DND-41 (cell line): ENCODE data around the gene HBG2.

Source experiments
- ATAC-seq: fragments of 200-7000 bp; cut with Tn5 transposase; 3 replicates; pipeline ENCODE4 v1.9.1; 2021; ENCODE audit warnings: low read depth; ENCODE audit not compliant: insufficient read depth
- DNase-seq: peaks from one replicate; pipeline ENCODE4 v3.0.0-alpha.2; 2020
- H2AFZ ChIP-seq: 2 replicates; pipeline ENCODE4 v1.6.0; 2012; ENCODE audit warnings: low read depth, low read length
- H3K27ac ChIP-seq: 2 replicates; pipeline ENCODE4 v1.5.1; 2012; ENCODE audit warnings: low read length, inconsistent platforms
- H3K27me3 ChIP-seq: fragments of 200-600 bp; sonication (generic); 2 replicates; pipeline ENCODE4 v1.6.0; 2012; ENCODE audit warnings: low read length, mild to moderate bottlenecking, inconsistent platforms; ENCODE audit not compliant: insufficient read depth, poor library complexity
- H3K36me3 ChIP-seq: 2 replicates; pipeline ENCODE4 v1.5.1; 2012; ENCODE audit warnings: low read length, inconsistent platforms; ENCODE audit not compliant: insufficient read depth
- H3K4me1 ChIP-seq: 2 replicates; pipeline ENCODE4 v1.5.1; 2012; ENCODE audit warnings: mild to moderate bottlenecking, low read length; ENCODE audit not compliant: insufficient read depth
- H3K4me2 ChIP-seq: 2 replicates; pipeline ENCODE4 v1.6.0; 2012; ENCODE audit warnings: mild to moderate bottlenecking, moderate library complexity, low read length, inconsistent platforms; ENCODE audit not compliant: insufficient read depth
- H3K4me3 ChIP-seq, 2 experiments: fragments of 200-600 bp in 1 of 2; shearing (Covaris generic) in 1 of 2; 2 replicates each; pipeline ENCODE4 v1.5.1; 2012 to 2016; ENCODE audit warnings: inconsistent platforms in 2 of 2, low read length in 2 of 2, mild to moderate bottlenecking in 2 of 2, low read depth in 1 of 2, moderate library complexity in 1 of 2
- H3K79me2 ChIP-seq: 2 replicates; pipeline ENCODE4 v1.6.0; 2012; ENCODE audit warnings: low read length, inconsistent platforms; ENCODE audit not compliant: insufficient read depth
- H3K9ac ChIP-seq: 2 replicates; pipeline ENCODE4 v1.6.0; 2012; ENCODE audit warnings: low read depth, mild to moderate bottlenecking, inconsistent platforms, low read length, moderate library complexity
- H3K9me3 ChIP-seq: 2 replicates; pipeline ENCODE4 v1.5.1; 2012; ENCODE audit warnings: low read length, moderate library complexity, mild to moderate bottlenecking, inconsistent platforms; ENCODE audit not compliant: insufficient read depth, severe bottlenecking
- H4K20me1 ChIP-seq: 2 replicates; pipeline ENCODE4 v1.6.0; 2012; ENCODE audit warnings: low read length; ENCODE audit not compliant: insufficient read depth
- EZH2 ChIP-seq: IDR thresholded peaks from 3 replicates; pipeline ENCODE4 v1.6.1; 2012; ENCODE audit warnings: borderline replicate concordance, low read depth, mild to moderate bottlenecking, moderate library complexity, low read length, inconsistent platforms; ENCODE audit not compliant: severe bottlenecking
- TF ChIP-seq, protein P1 (sequence below): IDR thresholded peaks from 2 replicates; pipeline ENCODE4 v1.5.1; 2012; ENCODE audit warnings: borderline replicate concordance, low read length, moderate library complexity, mild to moderate bottlenecking; ENCODE audit not compliant: poor library complexity, severe bottlenecking; ENCODE audit errors: extremely low read depth

HBG2 gene

DNA sequence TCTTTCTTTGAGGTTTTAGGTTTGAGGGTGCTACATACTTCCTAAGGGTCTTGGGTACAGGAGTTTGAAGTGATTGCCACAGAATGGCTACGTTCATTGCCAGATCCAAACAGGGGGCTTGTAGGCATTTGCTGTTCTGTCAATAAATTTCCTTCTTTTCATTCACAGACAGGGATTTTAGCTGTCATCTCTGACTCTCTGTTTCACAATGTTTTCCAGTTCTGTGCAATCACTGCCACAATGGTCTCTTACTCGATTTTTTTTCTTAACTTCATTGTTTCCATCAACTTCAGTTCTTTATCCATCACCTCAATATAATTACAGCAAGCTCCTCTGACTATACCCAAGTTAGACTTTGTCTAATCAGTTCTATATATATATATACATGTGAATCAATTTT, 14.1 kb downstream of the HBG2 start:
- TF ChIP-seq, protein P1, sequence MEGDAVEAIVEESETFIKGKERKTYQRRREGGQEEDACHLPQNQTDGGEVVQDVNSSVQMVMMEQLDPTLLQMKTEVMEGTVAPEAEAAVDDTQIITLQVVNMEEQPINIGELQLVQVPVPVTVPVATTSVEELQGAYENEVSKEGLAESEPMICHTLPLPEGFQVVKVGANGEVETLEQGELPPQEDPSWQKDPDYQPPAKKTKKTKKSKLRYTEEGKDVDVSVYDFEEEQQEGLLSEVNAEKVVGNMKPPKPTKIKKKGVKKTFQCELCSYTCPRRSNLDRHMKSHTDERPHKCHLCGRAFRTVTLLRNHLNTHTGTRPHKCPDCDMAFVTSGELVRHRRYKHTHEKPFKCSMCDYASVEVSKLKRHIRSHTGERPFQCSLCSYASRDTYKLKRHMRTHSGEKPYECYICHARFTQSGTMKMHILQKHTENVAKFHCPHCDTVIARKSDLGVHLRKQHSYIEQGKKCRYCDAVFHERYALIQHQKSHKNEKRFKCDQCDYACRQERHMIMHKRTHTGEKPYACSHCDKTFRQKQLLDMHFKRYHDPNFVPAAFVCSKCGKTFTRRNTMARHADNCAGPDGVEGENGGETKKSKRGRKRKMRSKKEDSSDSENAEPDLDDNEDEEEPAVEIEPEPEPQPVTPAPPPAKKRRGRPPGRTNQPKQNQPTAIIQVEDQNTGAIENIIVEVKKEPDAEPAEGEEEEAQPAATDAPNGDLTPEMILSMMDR = no peak
- no peak for TF ChIP-seq EZH2
- Histone ChIP-seq H4K20me1 (no peaks in the 10 kb centered on the region), H3K4me1 (no peaks in the 10 kb centered on the region), H2AFZ (no peak overlapping the region), H3K27ac (no peak overlapping the region), H3K9ac (no peak overlapping the region), H3K4me2 (no peak overlapping the region), H3K9me3 (no peaks in the 10 kb centered on the region), H3K27me3 (peaks cover 14% of the 10 kb centered on the region), H3K36me3 (no peaks in the 10 kb centered on the region), H3K4me3 (no peak overlapping the region), H3K79me2 (no peaks in the 10 kb centered on the region)
- ATAC-seq (no peak), DNase-seq (no peak)

GRCh38 chr11:5240056-5240455, 14.5 kb downstream of the HBG2 start:
- Histone ChIP-seq H3K4me1 (no peaks in the 10 kb centered on the region), H3K36me3 (no peaks in the 10 kb centered on the region), H3K27ac (no peak overlapping the region), H2AFZ (no peak overlapping the region), H3K79me2 (no peaks in the 10 kb centered on the region), H3K9me3 (no peaks in the 10 kb centered on the region), H3K9ac (no peak overlapping the region), H3K4me2 (no peak overlapping the region), H4K20me1 (no peaks in the 10 kb centered on the region), H3K27me3 (peaks cover 10% of the 10 kb centered on the region), H3K4me3 (no peak overlapping the region)
- no peak for TF ChIP-seq EZH2
- TF ChIP-seq, protein P1 = no peak
- no peak for DNase-seq
- no peak for ATAC-seq

- Histone ChIP-seq H3K27me3 (peaks cover 12% of the 10 kb centered on the region), H3K79me2 (no peaks in the 10 kb centered on the region), H3K4me3 (no peak overlapping the region), H3K36me3 (no peaks in the 10 kb centered on the region), H3K9me3 (no peaks in the 10 kb centered on the region), H2AFZ (no peak overlapping the region), H3K9ac (no peak overlapping the region), H3K4me2 (no peak overlapping the region), H4K20me1 (no peaks in the 10 kb centered on the region), H3K4me1 (no peaks in the 10 kb centered on the region), H3K27ac (no peak overlapping the region)
- DNase-seq = no peak
- no peak for ATAC-seq
- TF ChIP-seq EZH2 = no peak
- TF ChIP-seq, protein P1 = no peak
Measured at GRCh38 chr11:5239046-5239445, 15.5 kb downstream of the HBG2 start.

DNA sequence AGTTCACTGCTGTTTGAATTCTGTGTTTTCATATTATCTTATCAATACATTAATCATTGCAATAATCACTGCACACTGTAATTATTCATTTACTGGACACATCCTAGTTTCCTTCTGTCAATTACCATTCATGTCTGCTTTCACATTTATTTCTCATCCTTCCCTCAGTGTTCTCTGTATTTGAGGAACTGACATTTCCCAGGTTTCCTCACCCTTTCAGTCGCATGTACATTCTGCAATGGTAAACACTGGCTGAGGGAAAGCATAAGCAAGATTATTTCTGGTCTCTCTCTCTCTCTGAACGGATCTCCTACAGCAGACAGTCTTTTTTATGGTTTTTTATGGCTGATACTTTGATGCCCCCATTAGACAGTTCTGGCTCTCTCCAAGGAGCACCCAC, 16.1 kb downstream of the HBG2 start:
- DNase-seq (no peak), ATAC-seq (no peak)
- no peaks in the 10 kb centered on the region for H4K20me1 ChIP-seq
- H3K36me3 ChIP-seq = no peaks in the 10 kb centered on the region
- H3K4me3 ChIP-seq = no peak overlapping the region
- no peak overlapping the region for H2AFZ ChIP-seq
- H3K27ac ChIP-seq = no peak overlapping the region
- no peaks in the 10 kb centered on the region for H3K9me3 ChIP-seq
- no peaks in the 10 kb centered on the region for H3K79me2 ChIP-seq
- no peak overlapping the region for H3K4me2 ChIP-seq
- H3K9ac ChIP-seq = no peak overlapping the region
- TF ChIP-seq, protein P1 = no peak
- no peak for TF ChIP-seq EZH2
- H3K27me3 ChIP-seq = peaks cover 14% of the 10 kb centered on the region
- H3K4me1 ChIP-seq = no peaks in the 10 kb centered on the region
